Mammary epithelial cell (primary cell): ENCODE measurements around the gene CANX.

Source experiments
- CTCF ChIP-seq, 2 donors: IDR thresholded peaks in 1 of 2; conservative IDR thresholded peaks in 1 of 2; 2 replicates each; pipeline ENCODE4 v1.5.1; 2011 to 2012; ENCODE audit warnings: inconsistent platforms in 2 of 2, low read length in 2 of 2, mild to moderate bottlenecking in 2 of 2, control low read depth in 1 of 2, low read depth in 1 of 2; ENCODE audit not compliant: insufficient read depth in 1 of 2; ENCODE audit errors: extremely low read depth in 1 of 2
- EZH2 ChIP-seq: IDR thresholded peaks from 2 replicates; pipeline ENCODE4 v1.6.1; 2012; ENCODE audit warnings: low read length, inconsistent platforms, borderline replicate concordance

DNA sequence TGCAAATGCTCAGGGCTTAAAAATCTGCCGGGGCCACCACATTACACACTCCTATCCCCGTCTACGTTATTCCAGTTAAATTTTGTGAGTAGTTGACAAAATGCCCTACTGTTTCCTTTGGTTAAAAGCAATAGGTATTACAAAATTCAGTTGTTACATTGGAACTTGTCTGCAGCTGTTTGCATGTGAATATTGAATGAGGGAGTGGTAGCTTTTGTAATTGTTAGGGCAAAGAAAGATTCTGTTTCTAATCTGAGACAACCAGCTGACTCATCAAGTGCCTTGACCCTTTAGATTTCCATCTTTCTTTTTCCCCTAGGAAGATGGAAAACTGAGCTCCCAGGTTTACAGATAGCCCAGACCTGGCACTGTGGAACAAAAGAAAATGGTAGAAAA lies 64.0 kb downstream of the CANX start:
- TF ChIP-seq EZH2 (no peak), CTCF (conservative IDR thresholded peaks at IDR 0.05 in 1 of 2, IDR thresholded peaks at IDR 0.05 in 1 of 2; ENCODE audit: extremely low read depth in 1 of 2, insufficient read depth in 1 of 2, low read depth in 1 of 2, low read length in 2 of 2) (no peak)
